Uterus (tissue), 4 donors: ENCODE data around the gene EPHX1. TPM values are rescaled to one million over a fixed set of nuclear protein-coding genes. Genes with fewer than 3 reads are reported as not detected.

Experiments
- DNase-seq, 2 donors: peaks; one replicate each; pipeline ENCODE4 v3.0.0-alpha.2; 2019 to 2020
- H3K27ac ChIP-seq, 2 donors: fragments of 200-600 bp; sonication (generic); 1 replicate in 1 of 2; 2 replicates in 1 of 2; pipeline ENCODE4 v1.5.1; 2016 to 2018
- H3K27me3 ChIP-seq, 2 donors: fragments of 200-600 bp; sonication (generic); one replicate each; pipeline ENCODE4 v1.5.1; 2018 to 2019; ENCODE audit warnings: control low read depth in 1 of 2
- H3K36me3 ChIP-seq, 2 donors: fragments of 200-600 bp; sonication (generic); one replicate each; pipeline ENCODE4 v1.5.1; 2019; ENCODE audit warnings: control low read depth in 1 of 2
- H3K4me1 ChIP-seq, 2 donors: fragments of 200-600 bp; sonication (generic); one replicate each; pipeline ENCODE4 v1.5.1; 2018 to 2019; ENCODE audit warnings: control low read depth in 1 of 2
- H3K4me3 ChIP-seq, 2 donors: fragments of 200-600 bp; sonication (generic); 1 replicate in 1 of 2; 2 replicates in 1 of 2; pipeline ENCODE4 v1.5.1; 2018 to 2019; ENCODE audit warnings: mild to moderate bottlenecking in 1 of 2
- H3K9me3 ChIP-seq, 2 donors: fragments of 200-600 bp; sonication (generic); one replicate each; pipeline ENCODE4 v1.5.1; 2019; ENCODE audit warnings: control low read depth in 1 of 2
- POLR2A ChIP-seq, 2 donors: fragments of 450-650 bp; IDR thresholded peaks; one replicate each; pipeline ENCODE4 v1.6.1; 2016; ENCODE audit warnings: antibody characterized with exemption in 2 of 2, mild to moderate bottlenecking in 1 of 2, moderate library complexity in 1 of 2
- intact Hi-C: fragments of 100-400 bp; cut with DNase I; formaldehyde crosslinking; loops from one replicate; pipeline ENCODE4 v1.15.1; 2023; ENCODE audit warnings: low total_unique reads
- total RNA-seq, 4 donors: library from RNA; depleted of rRNA in 3 of 4; stranded (reverse); fragments of >200 nt in 3 of 4; gene quantifications; one replicate each; pipeline versions ENCODE4 v1.1.0 to v1.2.4, GENCODE V29; 2014 to 2023
- TF ChIP-seq, protein P1 (sequence below), 4 experiments: fragments of 200-600 bp in 2 of 4; fragments of 450-650 bp in 2 of 4; sonication (generic) in 2 of 4; IDR thresholded peaks; one replicate each; pipeline ENCODE4 v1.5.1; 2016 to 2019; ENCODE audit warnings: antibody characterized with exemption in 4 of 4, mild to moderate bottlenecking in 2 of 4, moderate library complexity in 1 of 4
- donor health status: DM: yes; HTN: yes; CAD: no.

The EPHX1 gene
- total RNA-seq, 4 donors from 2014 or later: 51.2 to 156 (median 55.3) TPM

GRCh38 chr1:225850370-225850769, 40.4 kb downstream of the EPHX1 start:
- peak overlapping the region in 1 of 2 donors; percentile 77 for H3K27ac ChIP-seq
- peaks cover 0 to 4% of the 10 kb centered on the region in 2 donors for H3K4me1 ChIP-seq
- no peaks in the 10 kb centered on the region for H3K27me3 ChIP-seq
- TF ChIP-seq POLR2A (IDR thresholded peaks at IDR 0.05): no peak
- TF ChIP-seq, protein P1, sequence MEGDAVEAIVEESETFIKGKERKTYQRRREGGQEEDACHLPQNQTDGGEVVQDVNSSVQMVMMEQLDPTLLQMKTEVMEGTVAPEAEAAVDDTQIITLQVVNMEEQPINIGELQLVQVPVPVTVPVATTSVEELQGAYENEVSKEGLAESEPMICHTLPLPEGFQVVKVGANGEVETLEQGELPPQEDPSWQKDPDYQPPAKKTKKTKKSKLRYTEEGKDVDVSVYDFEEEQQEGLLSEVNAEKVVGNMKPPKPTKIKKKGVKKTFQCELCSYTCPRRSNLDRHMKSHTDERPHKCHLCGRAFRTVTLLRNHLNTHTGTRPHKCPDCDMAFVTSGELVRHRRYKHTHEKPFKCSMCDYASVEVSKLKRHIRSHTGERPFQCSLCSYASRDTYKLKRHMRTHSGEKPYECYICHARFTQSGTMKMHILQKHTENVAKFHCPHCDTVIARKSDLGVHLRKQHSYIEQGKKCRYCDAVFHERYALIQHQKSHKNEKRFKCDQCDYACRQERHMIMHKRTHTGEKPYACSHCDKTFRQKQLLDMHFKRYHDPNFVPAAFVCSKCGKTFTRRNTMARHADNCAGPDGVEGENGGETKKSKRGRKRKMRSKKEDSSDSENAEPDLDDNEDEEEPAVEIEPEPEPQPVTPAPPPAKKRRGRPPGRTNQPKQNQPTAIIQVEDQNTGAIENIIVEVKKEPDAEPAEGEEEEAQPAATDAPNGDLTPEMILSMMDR (IDR thresholded peaks at IDR 0.05): no peak
- H3K36me3 ChIP-seq: no peaks in the 10 kb centered on the region
- no peaks in the 10 kb centered on the region for H3K9me3 ChIP-seq
- intact Hi-C loops: no loop called here
- DNase-seq: no peak
- H3K4me3 ChIP-seq: no peak overlapping the region

DNA sequence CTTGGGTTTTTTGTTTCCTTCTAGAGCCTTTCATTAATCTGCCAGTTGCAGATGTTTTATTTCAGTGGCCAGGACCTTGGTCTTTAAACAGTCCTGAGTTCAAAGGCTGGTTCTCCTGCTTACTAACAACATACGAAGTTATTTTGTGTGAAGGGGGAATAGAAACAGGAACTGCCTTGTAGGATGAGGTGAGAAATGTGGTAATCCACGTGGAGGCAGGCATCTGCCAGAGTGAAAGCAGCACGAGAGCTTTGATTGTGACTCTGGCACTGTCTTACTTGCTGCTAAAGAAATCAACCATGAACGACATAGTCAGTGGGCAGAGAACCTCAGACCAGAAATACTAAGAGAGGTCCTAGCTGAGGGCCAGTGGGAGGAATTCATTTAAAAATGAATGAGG, 41.9 kb downstream of the EPHX1 start:
- no peak for DNase-seq
- TF ChIP-seq POLR2A (IDR thresholded peaks at IDR 0.05): no peak
- TF ChIP-seq, protein P1 (IDR thresholded peaks at IDR 0.05): no peak
- no peaks in the 10 kb centered on the region for H3K9me3 ChIP-seq
- no peak overlapping the region for H3K4me3 ChIP-seq
- no peaks in the 10 kb centered on the region for H3K36me3 ChIP-seq
- H3K27me3 ChIP-seq: no peaks in the 10 kb centered on the region
- intact Hi-C loops: no loop called here
- H3K4me1 ChIP-seq: no peaks in the 10 kb centered on the region
- peak overlapping the region; percentile 55 to 77 for H3K27ac ChIP-seq

GRCh38 chr1:225852413-225853124, 42.6 kb downstream of the EPHX1 start:
- intact Hi-C loops: no loop called here
- DNase-seq: no peak
- Histone ChIP-seq H3K27ac (peak overlapping the region; percentile 55 to 77), H3K27me3 (no peaks in the 10 kb centered on the region), H3K36me3 (no peaks in the 10 kb centered on the region), H3K9me3 (no peaks in the 10 kb centered on the region), H3K4me3 (no peak overlapping the region), H3K4me1 (no peaks in the 10 kb centered on the region)
- TF ChIP-seq, protein P1 (IDR thresholded peaks at IDR 0.05): no peak
- TF ChIP-seq POLR2A (IDR thresholded peaks at IDR 0.05): no peak

DNA sequence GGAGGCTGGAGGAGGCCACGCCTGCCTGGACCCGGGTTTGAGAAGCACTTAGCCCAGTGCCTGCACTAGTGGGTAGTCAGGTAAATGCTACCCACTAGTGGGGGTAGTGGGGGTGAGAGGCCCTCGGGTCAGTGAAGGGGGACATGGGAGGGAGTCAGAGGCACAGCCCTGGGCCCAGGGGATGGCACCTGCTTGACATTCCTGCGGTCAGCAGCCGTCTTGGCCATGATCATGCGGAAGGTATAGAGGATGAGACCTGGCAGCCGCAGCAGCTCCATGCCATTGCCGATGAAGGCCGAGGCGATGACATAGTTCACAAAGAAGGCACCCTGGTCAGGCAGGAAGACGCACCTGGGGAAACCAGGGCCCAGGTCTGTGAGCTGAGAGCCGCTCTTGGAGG, 43.5 kb downstream of the EPHX1 start:
- Histone ChIP-seq H3K36me3 (no peaks in the 10 kb centered on the region), H3K27ac (no peak overlapping the region), H3K9me3 (no peaks in the 10 kb centered on the region), H3K4me1 (no peaks in the 10 kb centered on the region), H3K27me3 (no peaks in the 10 kb centered on the region), H3K4me3 (no peak overlapping the region)
- no peak for DNase-seq
- TF ChIP-seq, protein P1 (IDR thresholded peaks at IDR 0.05): no peak
- TF ChIP-seq POLR2A (IDR thresholded peaks at IDR 0.05): no peak
- intact Hi-C loops: no loop called here

DNA sequence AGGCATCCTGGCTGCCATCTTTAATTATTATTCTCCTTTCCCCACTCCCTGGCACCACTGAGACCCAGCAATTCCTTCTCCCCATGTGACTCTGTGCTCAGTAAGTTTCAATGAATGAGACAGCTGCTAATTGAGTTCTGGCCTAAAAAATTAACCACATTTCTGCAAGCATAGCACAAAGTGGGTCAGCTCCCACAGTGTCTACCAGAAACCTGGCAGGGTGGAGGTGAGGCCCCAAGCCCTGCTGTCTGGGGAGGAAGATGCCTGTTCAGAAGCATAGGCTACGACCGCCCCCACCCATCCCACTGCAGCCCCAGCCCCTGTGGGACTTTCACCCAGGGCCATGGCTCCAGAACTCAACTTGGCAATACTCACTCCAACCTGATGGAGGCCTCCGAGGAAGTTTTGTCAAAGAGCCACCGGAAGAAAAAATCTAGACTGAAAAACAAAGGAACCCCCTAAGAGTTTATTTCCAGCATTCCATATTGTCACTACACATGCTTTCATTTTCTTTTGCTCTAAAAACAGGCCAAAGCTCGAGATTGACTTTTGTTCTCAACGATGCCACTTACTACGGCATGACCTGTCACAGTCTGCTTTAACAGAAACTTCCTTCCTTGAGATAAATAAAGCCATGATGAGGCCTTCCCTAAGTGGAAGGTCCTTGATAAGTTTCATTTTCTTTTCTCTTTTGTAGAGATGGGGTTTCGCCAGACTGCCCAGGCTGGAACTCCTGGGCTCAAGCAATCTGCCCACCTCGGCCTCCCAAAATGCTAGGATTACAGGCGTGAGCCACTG, 45.8 kb downstream of the EPHX1 start:
- Histone ChIP-seq H3K36me3 (no peaks in the 10 kb centered on the region), H3K9me3 (no peaks in the 10 kb centered on the region), H3K4me3 (no peak overlapping the region), H3K27ac (peak overlapping the region in 1 of 2 donors; percentile 28), H3K27me3 (no peaks in the 10 kb centered on the region), H3K4me1 (no peaks in the 10 kb centered on the region)
- TF ChIP-seq, protein P1 (IDR thresholded peaks at IDR 0.05): no peak
- TF ChIP-seq POLR2A (IDR thresholded peaks at IDR 0.05): no peak
- DNase-seq: no peak
- intact Hi-C loops: no loop called here
